ENCODE data around the gene MCC.

DNA sequence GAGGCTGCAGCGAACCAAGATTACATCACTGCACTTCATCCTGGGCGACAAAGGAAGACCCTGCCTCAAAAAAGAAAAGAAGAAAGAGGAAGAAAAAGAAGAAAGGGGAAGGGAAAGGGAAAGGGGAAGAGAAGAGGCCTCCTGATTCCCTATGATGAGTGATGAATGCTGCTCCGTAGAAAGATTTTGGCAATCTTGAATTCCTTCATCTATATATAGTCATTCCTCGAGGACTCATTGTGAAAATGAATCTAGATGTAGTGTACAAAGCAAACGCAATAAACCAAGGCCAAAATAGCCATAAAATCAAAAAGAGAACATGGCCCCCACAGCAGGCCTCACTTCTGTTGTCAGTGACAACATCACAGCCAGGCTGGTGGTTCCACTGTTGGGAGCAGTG, 293.7 kb downstream of the MCC start:
- TF ChIP-seq, protein P1, sequence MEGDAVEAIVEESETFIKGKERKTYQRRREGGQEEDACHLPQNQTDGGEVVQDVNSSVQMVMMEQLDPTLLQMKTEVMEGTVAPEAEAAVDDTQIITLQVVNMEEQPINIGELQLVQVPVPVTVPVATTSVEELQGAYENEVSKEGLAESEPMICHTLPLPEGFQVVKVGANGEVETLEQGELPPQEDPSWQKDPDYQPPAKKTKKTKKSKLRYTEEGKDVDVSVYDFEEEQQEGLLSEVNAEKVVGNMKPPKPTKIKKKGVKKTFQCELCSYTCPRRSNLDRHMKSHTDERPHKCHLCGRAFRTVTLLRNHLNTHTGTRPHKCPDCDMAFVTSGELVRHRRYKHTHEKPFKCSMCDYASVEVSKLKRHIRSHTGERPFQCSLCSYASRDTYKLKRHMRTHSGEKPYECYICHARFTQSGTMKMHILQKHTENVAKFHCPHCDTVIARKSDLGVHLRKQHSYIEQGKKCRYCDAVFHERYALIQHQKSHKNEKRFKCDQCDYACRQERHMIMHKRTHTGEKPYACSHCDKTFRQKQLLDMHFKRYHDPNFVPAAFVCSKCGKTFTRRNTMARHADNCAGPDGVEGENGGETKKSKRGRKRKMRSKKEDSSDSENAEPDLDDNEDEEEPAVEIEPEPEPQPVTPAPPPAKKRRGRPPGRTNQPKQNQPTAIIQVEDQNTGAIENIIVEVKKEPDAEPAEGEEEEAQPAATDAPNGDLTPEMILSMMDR (IDR thresholded peaks at IDR 0.05) = no peak
- no peak for TF ChIP-seq POLR2A (IDR thresholded peaks at IDR 0.05)
